Cerebellar cortex (tissue), 1 donor: ENCODE data around the gene MYOC.
"Not testable (repeated sequence)": the region's sequence is repeated elsewhere in the genome, so short reads cannot be mapped to it uniquely, and the experiment has no call there.

Source experiments
- DNase-seq: peaks from one replicate; pipeline ENCODE4 v3.0.0-alpha.2; 2015; ENCODE audit warnings: low spot score

MYOC gene

DNA sequence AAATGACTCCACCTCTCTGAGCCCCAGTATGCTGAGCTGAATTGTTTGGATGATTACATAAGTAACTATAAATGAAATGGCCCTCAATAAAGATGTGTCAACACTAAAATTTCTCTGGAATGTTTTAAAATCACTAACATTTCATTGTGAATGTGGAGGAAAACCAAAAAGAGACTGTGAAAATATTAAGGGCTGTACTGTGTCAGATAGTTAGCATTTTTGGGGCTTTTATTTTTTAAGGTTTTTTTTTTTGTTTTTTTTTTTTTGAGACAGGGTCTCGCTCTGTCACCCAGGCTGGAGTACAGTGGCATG, 6.3 kb downstream of the MYOC start:
- no peak for DNase-seq

DNA sequence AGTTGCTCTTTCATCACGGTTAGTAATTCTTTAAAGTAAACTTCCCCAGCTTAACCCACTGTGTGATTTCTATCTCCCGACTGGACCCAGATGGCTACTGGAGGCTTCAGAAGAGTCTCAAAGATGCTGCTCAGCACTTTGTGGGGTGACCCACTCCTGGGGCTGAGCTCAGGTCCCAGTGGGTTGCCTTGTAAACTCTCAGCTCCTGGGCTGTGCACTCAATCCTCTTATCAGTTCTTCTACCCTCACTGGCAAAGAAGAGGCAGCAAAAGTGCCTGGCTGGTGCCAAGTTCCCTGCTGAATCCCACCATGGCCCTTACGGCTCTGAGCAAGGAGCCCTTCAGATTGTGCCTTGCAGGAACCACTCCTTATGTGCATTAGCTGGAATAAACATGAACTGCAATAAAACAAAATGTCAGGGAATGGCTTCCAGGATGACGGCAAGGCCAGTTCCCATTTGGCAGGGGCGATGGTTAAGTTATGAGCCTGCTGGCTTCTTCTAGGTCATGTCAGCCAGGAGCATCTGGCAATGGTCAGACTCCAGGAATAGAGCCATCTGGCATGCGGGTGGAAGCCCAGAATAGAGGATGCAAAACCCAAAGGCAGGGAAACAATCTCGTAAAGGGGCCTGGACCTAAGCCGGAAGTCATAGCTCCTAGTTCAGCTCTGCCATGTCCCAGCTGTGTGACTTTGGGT, 6.8 kb downstream of the MYOC start:
- DNase-seq = peak; percentile 99

DNA sequence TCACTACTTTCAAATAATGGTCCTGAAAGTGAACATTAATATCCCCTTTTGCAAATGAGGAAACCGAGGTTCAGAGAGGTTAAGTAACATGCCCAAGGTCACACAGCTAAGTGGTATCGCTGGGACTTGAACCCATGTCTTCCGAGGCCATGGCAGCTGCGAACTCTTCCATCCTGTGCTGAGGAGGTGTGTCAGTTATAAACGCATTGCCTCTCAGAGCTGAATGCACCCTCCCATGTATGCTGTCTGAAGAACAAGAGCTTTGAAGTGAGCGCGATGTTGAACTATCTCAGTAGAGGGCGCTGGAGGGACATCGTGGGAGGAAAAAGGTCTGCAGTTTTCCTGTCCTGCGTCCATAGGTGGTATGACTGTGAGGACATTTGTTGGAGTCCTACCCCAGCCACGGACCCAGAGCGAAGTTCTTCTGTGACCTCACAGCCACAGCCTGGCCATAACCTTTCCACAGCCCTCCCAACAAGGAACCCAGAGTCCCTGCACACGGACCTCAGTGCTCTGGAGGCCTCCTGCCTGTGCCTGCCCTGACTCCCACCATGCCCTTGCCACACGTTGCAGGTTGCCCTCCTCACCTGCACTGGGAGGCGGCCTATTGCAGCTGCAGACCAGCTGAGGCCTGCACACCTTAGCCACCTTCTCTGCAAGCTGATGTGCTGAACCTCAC, 7.5 kb downstream of the MYOC start:
- DNase-seq = peak; percentile 95

DNA sequence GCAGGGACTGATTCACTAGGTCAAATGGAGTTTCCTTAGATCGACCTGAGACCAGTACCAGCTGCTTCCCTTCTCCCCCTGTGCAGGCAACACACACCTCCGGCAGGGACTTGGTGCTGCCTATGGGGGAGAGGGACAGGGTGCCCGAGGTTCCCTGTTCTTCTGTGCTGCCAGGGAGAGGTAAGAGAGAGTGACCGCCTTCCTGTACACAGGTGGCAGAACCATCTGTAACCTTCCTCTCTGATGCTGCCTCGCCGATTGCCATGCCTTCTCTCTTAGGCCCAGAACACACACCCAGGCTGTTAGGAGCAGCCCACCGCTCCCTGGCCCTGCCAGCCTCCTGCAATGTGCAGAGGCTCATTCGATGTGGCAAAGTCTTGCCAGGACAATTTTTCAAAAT, 9.3 kb downstream of the MYOC start:
- DNase-seq = peak; percentile 90

DNA sequence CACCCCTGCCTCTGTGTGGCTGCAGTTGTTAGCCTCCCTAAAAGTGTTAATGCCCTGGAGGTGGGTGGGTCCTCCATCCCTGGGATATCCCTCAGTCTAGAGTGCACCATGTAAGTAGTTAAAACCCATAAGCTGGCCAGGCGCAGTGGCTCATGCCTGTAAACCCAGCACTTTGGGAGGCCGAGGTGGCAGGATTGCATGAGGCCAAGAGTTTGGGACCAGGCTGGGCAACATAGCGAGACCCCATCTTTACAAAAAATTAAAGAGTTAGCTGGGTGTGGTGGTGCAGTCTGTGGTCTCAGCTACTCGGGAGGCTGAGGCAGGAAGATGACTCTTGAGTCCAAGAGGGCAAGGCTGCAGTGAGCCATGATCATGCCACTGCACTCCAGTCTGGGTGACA, 10.3 kb downstream of the MYOC start:
- DNase-seq = no peak

DNA sequence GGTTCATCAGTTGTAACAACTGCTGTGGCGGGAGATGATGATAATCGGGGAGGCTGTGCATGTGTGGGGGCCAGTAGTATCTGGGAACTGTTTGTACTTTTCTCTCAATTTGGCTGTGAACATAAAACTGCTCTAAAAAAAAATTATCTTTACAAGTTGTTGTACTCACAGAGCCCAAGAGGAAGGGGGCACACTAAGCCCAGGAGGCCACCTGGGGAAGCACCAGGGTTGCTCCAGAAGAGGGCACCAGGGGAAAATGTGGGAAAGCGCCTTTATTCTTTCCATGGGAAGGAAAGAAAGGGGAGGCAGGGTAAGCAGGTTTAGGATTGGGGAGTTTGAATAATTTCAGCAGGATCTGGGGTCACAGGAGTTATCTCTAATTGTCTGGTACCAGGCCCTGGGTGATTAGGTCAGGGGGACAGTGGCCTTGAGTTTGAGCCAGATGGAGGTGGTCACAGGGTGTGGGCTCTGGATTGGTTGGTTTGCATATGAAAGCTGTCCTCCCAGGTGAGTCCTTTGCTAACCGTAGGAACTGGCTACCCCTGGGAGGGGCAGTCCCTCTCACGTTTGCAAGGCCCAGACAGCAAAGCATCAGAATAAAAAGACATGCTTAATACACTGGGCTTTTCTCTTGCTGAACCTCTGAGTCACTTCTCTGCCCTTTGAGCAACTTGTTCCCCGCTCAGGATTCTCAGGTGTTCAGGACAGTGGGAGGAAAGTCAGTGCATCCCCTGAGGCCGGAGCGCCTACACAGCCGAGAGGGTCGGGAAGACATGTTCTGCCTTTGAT, 11.2 kb downstream of the MYOC start:
- DNase-seq = no peak

DNA sequence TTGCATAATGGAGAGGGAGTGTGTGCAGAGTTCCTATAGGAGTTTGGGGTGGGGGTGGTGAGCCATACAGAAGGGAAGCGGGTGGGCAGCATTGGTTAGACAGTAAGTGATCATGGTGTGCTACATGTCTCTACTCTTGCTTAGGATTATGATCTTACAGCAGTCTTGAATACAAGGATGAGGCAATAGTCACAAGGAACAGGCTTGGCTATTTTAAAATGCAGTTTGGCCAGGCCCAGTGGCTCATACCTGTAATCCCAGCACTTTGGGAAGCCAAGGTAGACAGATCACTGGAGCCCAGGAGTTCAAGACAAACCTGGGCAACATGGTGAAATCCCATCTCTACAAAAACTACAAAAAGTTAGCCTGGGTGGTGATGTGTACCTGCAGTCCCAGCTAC, 12.3 kb downstream of the MYOC start:
- no peak for DNase-seq

DNA sequence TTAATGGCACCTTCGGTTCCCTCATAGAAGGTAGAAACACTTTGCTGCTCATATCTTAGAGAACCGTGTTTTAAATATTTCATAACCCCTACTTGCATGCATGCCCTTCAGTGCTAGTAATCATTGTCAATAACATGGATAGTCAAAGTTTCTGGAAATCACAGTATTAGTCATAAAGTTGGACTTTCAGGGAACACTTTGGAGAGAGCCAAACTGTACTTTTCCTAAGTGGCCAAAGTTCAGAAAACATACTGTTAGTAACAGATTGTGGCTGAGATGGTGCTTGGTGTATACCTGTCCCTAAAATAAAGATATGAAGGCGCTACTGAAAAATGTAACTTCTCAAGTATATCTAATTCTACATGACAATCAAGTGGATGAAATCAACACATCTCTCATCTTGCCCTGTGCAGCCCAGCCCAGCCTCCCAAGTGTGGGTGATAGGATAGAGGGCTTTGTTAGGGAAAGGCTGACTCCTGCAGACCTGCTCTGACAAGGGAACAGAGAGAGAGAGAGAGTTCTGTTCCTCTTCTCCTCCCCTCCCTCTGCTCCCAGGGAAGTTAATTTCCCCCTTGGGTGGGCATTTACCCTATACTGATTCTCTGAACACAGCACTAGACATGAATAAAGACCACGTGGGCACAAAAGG, 14.4 kb downstream of the MYOC start:
- no peak for DNase-seq

DNA sequence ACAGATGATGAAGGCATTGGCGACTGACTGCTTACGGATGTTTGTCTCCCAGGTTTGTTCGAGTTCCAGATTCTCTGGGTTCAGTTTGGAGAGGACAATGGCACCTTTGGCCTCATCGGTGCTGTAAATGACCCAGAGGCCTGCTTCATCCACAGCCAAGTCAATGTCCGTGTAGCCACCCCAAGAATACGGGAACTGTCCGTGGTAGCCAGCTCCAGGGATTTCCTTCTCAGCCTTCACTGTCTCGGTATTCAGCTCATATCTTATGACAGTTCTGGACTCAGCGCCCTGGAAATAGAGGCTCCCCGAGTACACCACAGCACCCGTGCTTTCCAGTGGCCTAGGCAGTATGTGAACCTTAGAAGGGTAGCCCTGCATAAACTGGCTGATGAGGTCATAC, 16.3 kb downstream of the MYOC start:
- DNase-seq = no peak

DNA sequence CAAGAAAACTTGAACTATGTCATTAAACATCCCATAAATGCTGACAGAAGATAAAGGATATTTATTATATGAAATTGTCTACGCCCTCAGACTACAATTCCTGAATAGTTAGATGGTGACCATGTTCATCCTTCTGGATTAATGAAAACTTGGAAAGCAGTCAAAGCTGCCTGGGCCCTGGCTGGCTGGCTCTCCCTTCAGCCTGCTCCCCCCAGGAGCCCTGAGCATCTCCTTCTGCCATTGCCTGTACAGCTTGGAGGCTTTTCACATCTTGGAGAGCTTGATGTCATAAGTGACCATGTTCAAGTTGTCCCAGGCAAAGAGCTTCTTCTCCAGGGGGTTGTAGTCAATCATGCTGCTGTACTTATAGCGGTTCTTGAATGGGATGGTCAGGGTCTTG, 16.8 kb downstream of the MYOC start:
- peak; percentile 70 for DNase-seq

DNA sequence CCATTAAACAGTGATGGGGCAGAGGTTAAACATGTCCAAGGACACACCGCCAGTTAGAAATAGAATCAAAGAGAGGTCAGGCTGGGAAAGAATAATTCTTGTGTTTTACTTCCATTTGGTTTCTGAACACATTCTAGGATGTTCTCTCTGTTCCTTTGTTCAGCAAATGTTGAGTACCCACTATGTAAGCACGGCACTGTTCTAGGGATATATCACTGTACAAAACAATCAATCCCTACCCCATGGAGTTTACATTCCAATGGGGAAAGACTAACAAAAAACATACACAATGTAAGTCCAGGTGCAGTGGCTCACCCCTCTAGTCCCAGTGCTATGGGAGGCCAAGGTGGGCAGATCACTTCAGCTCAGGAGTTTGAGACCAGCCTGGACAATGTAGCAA, 24.3 kb downstream of the MYOC start:
- no peak for DNase-seq

DNA sequence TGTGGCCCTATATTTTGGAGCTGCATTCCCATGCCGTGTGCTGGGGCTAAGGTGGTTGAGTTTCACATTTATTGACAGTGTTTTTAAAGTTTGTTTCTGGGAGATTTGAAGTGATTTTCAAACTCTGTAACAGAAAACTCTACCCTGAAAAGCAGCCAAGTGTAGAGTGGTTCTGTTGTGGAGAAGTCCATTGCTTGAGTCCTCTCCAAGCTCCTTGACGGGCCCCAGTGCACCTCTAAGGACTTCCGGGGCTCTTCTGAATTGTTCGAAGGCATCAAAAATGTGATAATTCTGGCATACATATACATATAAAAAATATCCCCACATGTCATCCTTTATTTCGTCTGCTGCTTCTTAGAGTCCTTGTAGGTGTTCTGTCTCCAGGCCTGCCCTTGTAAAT, 25.5 kb downstream of the MYOC start:
- DNase-seq = no peak

DNA sequence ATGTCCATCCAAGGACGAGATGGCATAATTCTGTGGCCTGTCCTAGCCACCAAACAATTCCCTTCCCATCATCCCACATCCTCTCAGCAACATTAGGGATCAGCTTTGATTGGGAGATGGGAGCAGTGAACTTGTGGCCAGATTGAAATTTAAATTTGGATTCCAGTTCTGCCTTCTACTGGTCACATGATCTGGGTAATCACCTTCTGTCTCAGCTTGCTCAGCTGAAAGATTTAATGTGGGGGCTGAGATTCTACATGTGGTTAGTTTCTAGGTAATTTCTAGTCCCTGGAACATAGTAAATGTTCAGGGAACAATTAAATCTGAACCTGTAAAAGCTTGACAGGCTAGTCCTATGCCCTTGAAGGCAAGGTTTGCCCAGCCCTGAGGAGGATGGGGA, 27.3 kb downstream of the MYOC start:
- DNase-seq = no peak

DNA sequence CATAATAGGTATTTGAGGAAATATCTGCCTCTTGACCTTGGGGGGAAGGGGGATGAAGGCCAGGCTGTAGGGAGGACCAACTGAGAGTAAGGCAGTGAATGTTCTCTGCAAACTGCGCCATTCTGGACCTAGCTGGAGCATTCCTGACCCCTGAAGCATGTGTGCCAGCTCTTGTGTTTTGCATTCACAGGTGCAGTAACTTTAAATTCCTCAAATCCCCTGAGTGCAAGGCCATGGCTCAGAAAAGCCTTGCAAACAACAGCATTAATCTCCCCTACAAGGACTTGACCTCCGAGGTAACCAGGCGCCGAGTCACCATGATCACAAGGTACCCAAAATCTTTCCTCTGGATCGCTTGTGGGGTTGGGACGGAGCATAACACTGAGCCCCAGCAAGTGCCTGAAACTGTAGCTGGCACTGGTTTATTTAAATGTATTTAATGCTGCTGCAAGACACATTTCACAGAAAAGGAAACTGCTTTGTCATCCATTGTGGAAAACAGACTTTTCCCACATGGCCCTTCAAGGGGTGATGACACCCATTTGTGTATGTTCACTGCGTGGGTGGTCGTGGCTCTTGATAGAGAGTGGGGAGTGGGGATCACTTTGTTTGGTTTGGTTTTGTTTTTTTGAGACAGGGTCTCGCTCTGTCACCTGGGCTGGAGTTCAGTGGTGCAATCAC, 28.7 kb downstream of the MYOC start:
- DNase-seq = no peak

DNA sequence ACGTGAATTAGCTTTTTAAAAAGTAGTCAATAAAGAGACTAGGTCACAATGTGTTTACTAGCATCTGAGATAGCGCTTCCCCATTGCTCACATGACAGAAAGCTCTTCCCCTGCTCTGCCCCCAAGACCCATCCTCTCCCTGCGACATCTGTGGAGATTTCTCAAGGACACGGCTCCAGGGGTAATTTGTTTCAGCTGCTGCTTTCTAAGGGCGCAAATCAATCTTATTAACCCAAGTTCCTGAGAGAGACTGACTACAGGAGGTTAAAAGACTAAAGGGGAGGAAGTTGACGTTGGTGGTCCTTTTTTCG, 30.4 kb downstream of the MYOC start, which contains the start of gene MYOCOS:
Gene MYOCOS, plus strand, starts transcription at position 92 of the 311 bp plus-strand sequence. CDS start 1,641 bp downstream, outside the sequence.
- DNase-seq = no peak

DNA sequence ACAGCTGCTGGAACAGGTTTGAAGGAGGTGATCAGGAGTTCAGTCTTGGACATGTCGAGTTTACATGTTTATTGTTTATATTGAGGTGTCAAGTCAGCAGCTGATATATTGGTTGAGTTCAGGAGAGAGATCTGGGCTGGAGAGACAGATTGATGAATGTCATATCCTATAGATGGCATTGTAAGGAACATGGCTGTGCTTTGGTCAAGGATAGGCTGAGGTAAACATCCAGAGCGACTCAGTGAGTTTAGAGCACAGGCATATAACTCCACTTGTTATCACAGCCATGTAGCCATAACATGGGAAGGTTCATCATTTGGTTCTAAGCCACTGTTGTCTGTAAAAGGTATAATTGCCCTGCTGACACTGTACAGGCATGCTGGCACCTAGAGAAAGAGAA, 35.9 kb downstream of the MYOC start:
- no peak for DNase-seq

DNA sequence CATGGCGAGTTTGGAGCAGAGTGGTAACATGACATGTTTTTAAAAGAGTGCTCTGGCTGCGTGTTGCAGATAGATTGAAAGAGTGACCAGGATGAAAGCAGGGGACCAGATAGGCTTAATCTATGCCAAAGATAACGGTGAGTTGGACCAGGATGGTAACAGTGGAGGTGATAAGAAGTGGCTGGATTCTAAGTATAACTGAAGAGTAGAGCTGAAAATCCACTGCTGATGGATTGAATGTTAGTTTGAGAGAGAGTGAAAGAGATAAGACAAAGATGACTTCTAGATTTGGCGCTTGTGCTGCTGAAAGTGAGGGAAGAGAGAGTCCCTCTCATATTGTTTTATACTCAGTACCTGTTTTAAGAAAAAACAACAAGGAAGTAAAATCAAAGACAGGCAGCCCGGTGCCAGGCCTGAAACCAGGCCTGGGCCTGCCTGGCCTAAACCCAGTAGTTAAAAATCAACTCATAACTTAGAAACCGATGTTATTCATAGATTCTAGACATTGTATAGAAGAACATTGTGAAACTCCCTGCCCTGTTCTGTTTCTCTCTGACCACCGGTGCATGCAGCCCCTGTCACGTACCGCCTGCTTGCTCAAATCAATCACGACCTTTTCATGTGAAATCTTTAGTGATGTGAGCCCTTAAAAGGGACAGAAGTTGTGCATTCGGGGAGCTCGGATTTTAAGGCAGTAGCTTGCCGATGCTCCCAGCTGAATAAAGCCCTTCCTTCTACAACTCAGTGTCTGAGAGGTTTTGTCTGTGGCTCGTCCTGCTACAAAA, 37.2 kb downstream of the MYOC start:
- not testable (repeated sequence) for DNase-seq

DNA sequence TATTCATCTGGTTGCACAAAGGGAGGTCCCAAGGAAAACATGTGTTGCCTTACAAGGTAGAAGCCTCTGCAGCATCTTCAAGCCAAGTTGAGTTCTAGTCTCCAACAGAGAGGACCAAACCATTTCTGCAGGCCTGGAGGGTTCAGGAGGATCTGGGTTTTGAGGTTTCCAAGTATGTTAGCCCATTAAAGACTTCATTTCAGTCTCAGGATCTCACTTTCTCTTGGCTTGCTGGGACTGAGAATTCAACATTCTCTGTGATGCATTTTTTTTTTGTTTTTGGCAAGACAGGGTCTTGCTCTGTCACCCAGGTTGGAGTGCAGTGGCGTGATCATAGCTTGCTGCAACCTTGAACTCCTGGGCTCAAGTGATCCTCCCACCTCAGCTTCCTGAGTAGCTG, 39.2 kb downstream of the MYOC start:
- DNase-seq = no peak

DNA sequence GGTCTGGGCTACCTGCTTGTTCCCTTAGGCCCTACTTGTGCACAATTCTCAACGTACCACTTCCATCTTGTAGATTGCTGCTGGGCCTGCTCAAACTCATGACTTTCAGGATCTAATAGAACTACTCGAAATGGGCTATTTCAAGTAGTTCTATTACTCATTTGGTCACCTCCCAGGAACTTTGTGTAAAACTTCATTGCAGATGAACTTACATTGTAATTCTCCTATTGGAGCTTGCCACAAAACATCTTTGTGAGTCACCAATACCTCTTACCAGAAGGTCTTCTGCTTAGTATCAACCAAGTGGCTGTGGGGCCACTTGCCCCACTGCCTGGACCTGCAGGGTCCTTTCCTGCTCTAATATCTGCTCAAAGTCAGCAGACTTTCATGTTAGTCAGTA, 41.2 kb downstream of the MYOC start:
- DNase-seq = no peak

DNA sequence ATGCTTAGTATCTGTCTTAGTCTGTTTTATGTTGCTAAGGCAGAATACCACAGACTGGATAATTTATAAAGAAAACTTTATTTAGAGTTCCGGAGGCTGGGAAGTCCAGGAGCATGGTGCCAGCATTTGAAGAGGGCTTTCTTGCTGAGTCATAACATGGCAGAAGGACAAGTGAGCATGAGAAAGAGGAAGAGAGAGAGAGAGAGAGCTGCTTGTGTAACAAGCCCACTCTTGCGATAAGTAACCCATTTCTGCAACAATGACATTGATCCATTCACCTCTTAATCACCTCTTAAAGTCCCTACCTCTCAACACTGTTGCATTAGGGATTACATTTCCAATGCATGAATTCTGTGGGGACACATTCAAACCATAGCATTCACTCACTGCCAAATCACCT, 42.1 kb downstream of the MYOC start:
- DNase-seq = no peak

DNA sequence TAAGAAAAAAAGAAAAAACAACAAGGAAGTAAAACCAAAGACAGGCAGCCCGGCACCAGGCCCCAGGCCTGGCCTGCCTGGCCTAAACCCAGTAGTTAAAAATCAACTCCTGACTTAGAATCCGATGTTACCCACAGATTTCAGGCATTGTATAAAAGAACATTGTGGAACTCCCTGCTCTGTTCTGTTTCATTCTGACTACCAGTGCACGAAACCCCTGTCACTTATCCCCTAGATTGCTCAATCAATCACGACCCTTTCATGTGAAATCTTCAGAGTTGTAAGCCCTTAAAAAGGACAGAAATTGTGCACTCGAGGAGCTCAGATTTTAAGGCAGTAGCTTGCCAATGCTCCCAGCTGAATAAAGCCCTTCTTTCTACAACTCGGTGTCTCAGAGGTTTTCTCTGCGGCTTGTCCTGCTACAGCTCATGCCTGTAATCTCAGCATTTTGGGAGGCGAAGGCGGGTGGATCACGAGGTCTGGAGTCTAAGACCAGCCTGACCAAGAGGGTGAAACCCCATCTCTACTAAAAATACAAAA, 46.0 kb downstream of the MYOC start:
- DNase-seq = no peak
